HCT116 (cell line): Measurements from ENCODE around the gene SFTPA2. TPM values are rescaled to one million over a fixed set of nuclear protein-coding genes. Genes with fewer than 3 reads are reported as not detected.

Experiments used
- ATAC-seq: fragments of 200-7000 bp; cut with Tn5 transposase; 2 replicates; pipeline ENCODE4 v1.9.1; 2020; ENCODE audit warnings: mild to moderate bottlenecking, moderate library complexity
- BruUV-seq: library from RNA; stranded (reverse); fragments of 400-500 nt; replicated peaks from 2 replicates; lab custom pipeline; 2021; lab: Mats Ljungman, UMichigan
- CTCF ChIA-PET: fragments of 300-600 bp; sonication (Branson Sonifier 250); formaldehyde crosslinking; loops from one replicate; lab custom pipeline; 2021; ENCODE audit warnings: antibody characterized with exemption; lab: Charles Lee
- POLR2A ChIA-PET: fragments of 300-600, 350-600 bp; sonication (Branson Sonifier 250); formaldehyde crosslinking; loops from one replicate; lab custom pipeline; 2021; ENCODE audit warnings: antibody characterized with exemption; lab: Charles Lee
- RAD21 ChIA-PET, 2 experiments: fragments of 300-600 bp; sonication (Branson Sonifier 250); formaldehyde crosslinking; loops; one replicate each; lab custom pipeline; 2023; ENCODE audit warnings: low total read pairs in 2 of 2; ENCODE audit not compliant: uncharacterized antibody in 2 of 2, unreplicated experiment in 2 of 2, low non-redundant PET in 1 of 2; lab: Charles Lee
- DNase-seq: peaks from one replicate; pipeline ENCODE4 v3.0.0-alpha.2; 2010; ENCODE audit warnings: low read depth, low spot score
- H2AFZ ChIP-seq: fragments of 200-600 bp; shearing (Covaris generic), sonication (generic); 2 replicates; pipeline ENCODE4 v1.6.1; 2017; ENCODE audit warnings: low read depth, mixed run types, mixed read lengths, antibody characterized with exemption, low read length; ENCODE audit not compliant: poor library complexity, severe bottlenecking
- H3K27ac ChIP-seq: 2 replicates; pipeline ENCODE4 v1.5.1; 2012; ENCODE audit warnings: low read depth, low read length
- H3K27me3 ChIP-seq: fragments of 200-600 bp; sonication (generic); 2 replicates; pipeline ENCODE4 v1.6.1; 2016; ENCODE audit warnings: mixed run types, low read length, mixed read lengths; ENCODE audit not compliant: insufficient read depth
- H3K36me3 ChIP-seq, 2 experiments: fragments of 200-500 bp in 1 of 2; fragments of 200-600 bp in 1 of 2; sonication (Bioruptor generic) in 1 of 2; sonication (generic) in 1 of 2; 2 replicates each; pipeline versions ENCODE4 v1.5.1 to v1.6.1; 2014 to 2016; ENCODE audit warnings: low read length in 2 of 2, inconsistent platforms in 1 of 2, mixed read lengths in 1 of 2, mixed run types in 1 of 2; ENCODE audit not compliant: insufficient read depth in 2 of 2, control insufficient read depth in 1 of 2
- H3K4me1 ChIP-seq, 2 experiments: fragments of 200-600 bp in 1 of 2; sonication (generic) in 1 of 2; 2 replicates each; pipeline versions ENCODE4 v1.5.1 to v1.6.1; 2012 to 2017; ENCODE audit warnings: low read length in 2 of 2, inconsistent platforms in 1 of 2, mild to moderate bottlenecking in 1 of 2, mixed read lengths in 1 of 2, mixed run types in 1 of 2, moderate library complexity in 1 of 2; ENCODE audit not compliant: insufficient read depth in 2 of 2, control insufficient read depth in 1 of 2
- H3K4me2 ChIP-seq: fragments of 200-600 bp; sonication (generic); 2 replicates; pipeline ENCODE4 v1.6.1; 2017; ENCODE audit warnings: mixed run types, low read length, mixed read lengths
- H3K4me3 ChIP-seq, 2 experiments: fragments of 200-600 bp in 1 of 2; sonication (generic) in 1 of 2; replicated peaks in 1 of 2; 2 replicates each; pipeline ENCODE4 v1.5.1; 2011 to 2016; ENCODE audit warnings: low read length in 2 of 2, control low read depth in 1 of 2, low read depth in 1 of 2, mild to moderate bottlenecking in 1 of 2, mixed read lengths in 1 of 2, mixed run types in 1 of 2
- H3K79me2 ChIP-seq: fragments of 200-600 bp; sonication (generic); 2 replicates; pipeline ENCODE4 v1.6.1; 2017; ENCODE audit warnings: mild to moderate bottlenecking, mixed run types, low read length, moderate library complexity, mixed read lengths; ENCODE audit not compliant: insufficient read depth
- H3K9ac ChIP-seq: fragments of 200-600 bp; sonication (generic); 2 replicates; pipeline ENCODE4 v1.6.1; 2016; ENCODE audit warnings: low read length, mixed read lengths
- H3K9me2 ChIP-seq: fragments of 200-600 bp; sonication (generic), shearing (Covaris generic); 2 replicates; pipeline ENCODE4 v1.6.1; 2017; ENCODE audit warnings: mixed run types, mild to moderate bottlenecking, moderate library complexity; ENCODE audit not compliant: insufficient read depth
- H3K9me3 ChIP-seq, 2 experiments: fragments of 200-500 bp in 1 of 2; fragments of 200-600 bp in 1 of 2; sonication (Bioruptor generic) in 1 of 2; sonication (generic) in 1 of 2; 2 replicates each; pipeline ENCODE4 v1.6.1; 2014 to 2017; ENCODE audit warnings: low read length in 2 of 2, mixed read lengths in 2 of 2, inconsistent platforms in 1 of 2, low read depth in 1 of 2, mild to moderate bottlenecking in 1 of 2, mixed run types in 1 of 2, moderate library complexity in 1 of 2; ENCODE audit not compliant: control insufficient read depth in 1 of 2, insufficient read depth in 1 of 2
- H4K20me1 ChIP-seq: fragments of 200-600 bp; sonication (generic), shearing (Covaris generic); 2 replicates; pipeline ENCODE4 v1.6.1; 2017; ENCODE audit warnings: mixed run types, mild to moderate bottlenecking, moderate library complexity; ENCODE audit not compliant: insufficient read depth
- CTCF ChIP-seq, 3 experiments: fragments of 200-600 bp in 1 of 3; sonication (generic) in 1 of 3; IDR thresholded peaks in 2 of 3; conservative IDR thresholded peaks in 1 of 3; 2 replicates each; pipeline ENCODE4 v1.5.1; 2012 to 2017; ENCODE audit warnings: low read depth in 2 of 3, low read length in 2 of 3, antibody characterized with exemption in 1 of 3, borderline replicate concordance in 1 of 3, control low read depth in 1 of 3, mild to moderate bottlenecking in 1 of 3, mixed read lengths in 1 of 3, mixed run types in 1 of 3, moderate library complexity in 1 of 3; ENCODE audit not compliant: insufficient read depth in 1 of 3
- ELF1 ChIP-seq: IDR thresholded peaks from 2 replicates; pipeline ENCODE4 v1.6.1; 2012; ENCODE audit warnings: low read depth, borderline replicate concordance
- JUND ChIP-seq: IDR thresholded peaks from 2 replicates; pipeline ENCODE4 v1.6.1; 2012
- POLR2A ChIP-seq: IDR thresholded peaks from 2 replicates; pipeline ENCODE4 v1.7.0; 2011; ENCODE audit warnings: borderline replicate concordance; ENCODE audit not compliant: insufficient read depth, insufficient read length; ENCODE audit errors: extremely low read depth
- POLR2AphosphoS5 ChIP-seq: IDR thresholded peaks from 2 replicates; pipeline ENCODE4 v1.6.1; 2011; ENCODE audit warnings: mild to moderate bottlenecking, low read depth, low read length, moderate library complexity
- REST ChIP-seq: IDR thresholded peaks from 2 replicates; pipeline ENCODE4 v1.6.1; 2012; ENCODE audit warnings: low read depth
- YY1 ChIP-seq: IDR thresholded peaks from 2 replicates; pipeline ENCODE4 v1.6.1; 2011; ENCODE audit warnings: low read length, low read depth, moderate library complexity, mild to moderate bottlenecking; ENCODE audit not compliant: insufficient replicate concordance; ENCODE audit errors: extremely low read depth
- intact Hi-C: fragments of 100-400 bp; cut with micrococcal nuclease; formaldehyde crosslinking; loops from 2 replicates; pipeline ENCODE4 v1.10.0; 2022
- total RNA-seq: library from RNA; stranded (reverse); gene quantifications from one replicate; pipeline ENCODE4 v1.2.1, GENCODE V29; 2021; ENCODE audit not compliant: unreplicated experiment

Gene SFTPA2
- total RNA-seq, 1 experiment from 2014 or later: 6.9 TPM

GRCh38 chr10:79602953-79603352 is 42.7 kb upstream of the SFTPA2 start:
- Histone ChIP-seq H4K20me1 (no peaks in the 10 kb centered on the region), H3K27me3 (no peaks in the 10 kb centered on the region), H3K27ac (no peak overlapping the region), H3K4me2 (no peak overlapping the region), H3K4me1 (no peaks in the 10 kb centered on the region), H3K9me2 (no peaks in the 10 kb centered on the region), H3K4me3 (no peak overlapping the region), H3K79me2 (no peaks in the 10 kb centered on the region), H3K36me3 (no peaks in the 10 kb centered on the region)
- intact Hi-C loops: no loop called here
- no TSS peak for BruUV-seq
- no peak for DNase-seq
- ChIA-PET POLR2A (no interaction called here), CTCF (no interaction called here)
- TF ChIP-seq ELF1 (no peak), POLR2A (no peak), JUND (no peak), POLR2AphosphoS5 (no peak), REST (no peak), CTCF (IDR thresholded peaks at IDR 0.05 in 2 of 3, conservative IDR thresholded peaks at IDR 0.05 in 1 of 3; ENCODE audit: borderline replicate concordance in 1 of 3, insufficient read depth in 1 of 3, low read depth in 2 of 3, low read length in 2 of 3) (no peak), YY1 (no peak)
- TF ChIP-seq, all 23 proteins: peak for 0
- Histone ChIP-seq H3K9me3 (no peaks in the 10 kb centered on the region; a peak in 2 of 4 replicates), H2AFZ (no peak overlapping the region), H3K9ac (no peak overlapping the region)
- RAD21 ChIA-PET: no interaction called here
- ATAC-seq: 0 out of 2 replicates have a peak, but pooled peaks have one; percentile 25
